Body of pancreas (tissue), 4 donors: ENCODE data around the gene RFT1.

Experiments used
- POLR2A ChIP-seq, 3 donors: fragments of 450-650 bp; IDR thresholded peaks; one replicate each; pipeline ENCODE4 v1.6.1; 2016; ENCODE audit warnings: antibody characterized with exemption in 3 of 3, mild to moderate bottlenecking in 2 of 3
- TF ChIP-seq, protein P1 (sequence below), 7 experiments: fragments of 450-650 bp in 4 of 7; fragments of 200-600 bp in 3 of 7; sonication (generic) in 3 of 7; IDR thresholded peaks; one replicate each; pipeline ENCODE4 v1.5.1; 2016 to 2019; ENCODE audit warnings: antibody characterized with exemption in 7 of 7

- TF ChIP-seq, protein P1, sequence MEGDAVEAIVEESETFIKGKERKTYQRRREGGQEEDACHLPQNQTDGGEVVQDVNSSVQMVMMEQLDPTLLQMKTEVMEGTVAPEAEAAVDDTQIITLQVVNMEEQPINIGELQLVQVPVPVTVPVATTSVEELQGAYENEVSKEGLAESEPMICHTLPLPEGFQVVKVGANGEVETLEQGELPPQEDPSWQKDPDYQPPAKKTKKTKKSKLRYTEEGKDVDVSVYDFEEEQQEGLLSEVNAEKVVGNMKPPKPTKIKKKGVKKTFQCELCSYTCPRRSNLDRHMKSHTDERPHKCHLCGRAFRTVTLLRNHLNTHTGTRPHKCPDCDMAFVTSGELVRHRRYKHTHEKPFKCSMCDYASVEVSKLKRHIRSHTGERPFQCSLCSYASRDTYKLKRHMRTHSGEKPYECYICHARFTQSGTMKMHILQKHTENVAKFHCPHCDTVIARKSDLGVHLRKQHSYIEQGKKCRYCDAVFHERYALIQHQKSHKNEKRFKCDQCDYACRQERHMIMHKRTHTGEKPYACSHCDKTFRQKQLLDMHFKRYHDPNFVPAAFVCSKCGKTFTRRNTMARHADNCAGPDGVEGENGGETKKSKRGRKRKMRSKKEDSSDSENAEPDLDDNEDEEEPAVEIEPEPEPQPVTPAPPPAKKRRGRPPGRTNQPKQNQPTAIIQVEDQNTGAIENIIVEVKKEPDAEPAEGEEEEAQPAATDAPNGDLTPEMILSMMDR (IDR thresholded peaks at IDR 0.05), result peak in 4 of 7 experiments; percentile 43 to 46 (median 45)
- TF ChIP-seq POLR2A (IDR thresholded peaks at IDR 0.05), result peak; percentile 62 to 92 (median 89)
Observed at GRCh38 chr3:53130179-53131061, at the start of gene RFT1.
